Common myeloid progenitor, CD34-positive (primary cell): ENCODE measurements around the gene CACNA2D3.

Source experiments
- CTCF ChIA-PET: fragments of 350-600 bp; sonication (Branson Sonifier 250); formaldehyde crosslinking; loops from one replicate; lab custom pipeline; 2021; ENCODE audit warnings: antibody characterized with exemption; lab: Charles Lee
- POLR2A ChIA-PET: fragments of 350-600 bp; sonication (Branson Sonifier 250); formaldehyde crosslinking; loops from one replicate; lab custom pipeline; 2021; ENCODE audit warnings: antibody characterized with exemption; lab: Charles Lee
- DNase-seq, 3 donors: peaks; one replicate each; pipeline versions ENCODE4 v3.0.0 to v3.0.0-alpha.2; 2013
- H3K27ac ChIP-seq, 2 experiments: 1 replicate in 1 of 2; 2 replicates in 1 of 2; pipeline ENCODE4 v1.7.0; 2013; ENCODE audit warnings: inconsistent platforms in 2 of 2, low read length in 2 of 2, mild to moderate bottlenecking in 2 of 2, low read depth in 1 of 2, moderate library complexity in 1 of 2; ENCODE audit not compliant: severe bottlenecking in 2 of 2, insufficient read depth in 1 of 2, poor library complexity in 1 of 2
- H3K27me3 ChIP-seq, 5 experiments: replicated peaks in 2 of 5; 1 replicate in 3 of 5; 2 replicates in 2 of 5; pipeline versions ENCODE4 v1.6.1 to v1.7.0; 2013; ENCODE audit warnings: low read length in 4 of 5, mild to moderate bottlenecking in 2 of 5, moderate library complexity in 2 of 5, inconsistent platforms in 1 of 5; ENCODE audit not compliant: insufficient read depth in 5 of 5, control insufficient read depth in 4 of 5
- H3K36me3 ChIP-seq, 4 experiments: 1 replicate in 2 of 4; 2 replicates in 2 of 4; pipeline versions ENCODE4 v1.6.1 to v1.7.0; 2013; ENCODE audit warnings: low read length in 3 of 4, control low read depth in 1 of 4, mild to moderate bottlenecking in 1 of 4; ENCODE audit not compliant: control insufficient read depth in 4 of 4, insufficient read depth in 4 of 4
- H3K4me1 ChIP-seq, 4 experiments: 1 replicate in 3 of 4; 2 replicates in 1 of 4; pipeline versions ENCODE4 v1.6.1 to v1.7.1; 2013; ENCODE audit warnings: low read length in 3 of 4, mild to moderate bottlenecking in 3 of 4, control low read depth in 1 of 4, inconsistent platforms in 1 of 4, moderate library complexity in 1 of 4; ENCODE audit not compliant: control insufficient read depth in 4 of 4, insufficient read depth in 4 of 4; ENCODE audit errors: control extremely low read depth in 1 of 4
- H3K4me3 ChIP-seq, 7 experiments: 1 replicate in 4 of 7; 2 replicates in 3 of 7; pipeline versions ENCODE4 v1.5.1 to v1.7.0; 2013; ENCODE audit warnings: mild to moderate bottlenecking in 7 of 7, low read length in 6 of 7, moderate library complexity in 6 of 7, inconsistent platforms in 2 of 7, low read depth in 2 of 7, control low read depth in 1 of 7; ENCODE audit not compliant: insufficient read depth in 4 of 7, control insufficient read depth in 1 of 7; ENCODE audit errors: extremely low read depth in 1 of 7
- H3K9me3 ChIP-seq, 5 experiments: 1 replicate in 4 of 5; 2 replicates in 1 of 5; pipeline versions ENCODE4 v1.6.1 to v1.7.1; 2013; ENCODE audit warnings: low read length in 4 of 5, mild to moderate bottlenecking in 2 of 5, inconsistent platforms in 1 of 5, low read depth in 1 of 5, moderate library complexity in 1 of 5; ENCODE audit not compliant: control insufficient read depth in 4 of 5, insufficient read depth in 2 of 5; ENCODE audit errors: control extremely low read depth in 1 of 5
- WGBS: methylation state at CpG from one replicate; pipeline ENCODE4 v1.1.5; 2013; ENCODE audit not compliant: insufficient coverage; 5-methylcytosine and 5-hydroxymethylcytosine counted together

Gene CACNA2D3

DNA sequence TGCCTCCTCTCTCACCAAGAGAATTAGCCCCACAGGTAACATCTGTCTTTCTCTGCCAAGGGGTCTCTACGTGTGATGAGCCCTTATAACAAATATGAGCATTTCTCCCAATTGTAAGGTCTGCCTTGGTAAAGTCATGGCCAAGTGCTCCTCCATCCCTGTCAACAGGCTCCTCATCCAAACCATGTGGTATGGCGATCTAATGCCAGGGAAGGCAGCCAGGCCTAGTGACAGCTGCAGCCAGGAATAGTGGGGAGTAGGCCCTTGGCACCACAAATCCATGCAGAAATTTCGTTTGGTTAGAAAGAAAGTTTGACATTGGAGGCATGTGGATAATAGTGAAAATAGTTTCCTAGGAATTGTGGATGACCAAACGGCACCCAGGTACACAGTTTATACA is 810.3 kb downstream of the CACNA2D3 start:
- ChIA-PET POLR2A (no interaction called here), CTCF (no interaction called here)
- 100% methylated on average over 3 of the region's 4 CpGs for WGBS

DNA sequence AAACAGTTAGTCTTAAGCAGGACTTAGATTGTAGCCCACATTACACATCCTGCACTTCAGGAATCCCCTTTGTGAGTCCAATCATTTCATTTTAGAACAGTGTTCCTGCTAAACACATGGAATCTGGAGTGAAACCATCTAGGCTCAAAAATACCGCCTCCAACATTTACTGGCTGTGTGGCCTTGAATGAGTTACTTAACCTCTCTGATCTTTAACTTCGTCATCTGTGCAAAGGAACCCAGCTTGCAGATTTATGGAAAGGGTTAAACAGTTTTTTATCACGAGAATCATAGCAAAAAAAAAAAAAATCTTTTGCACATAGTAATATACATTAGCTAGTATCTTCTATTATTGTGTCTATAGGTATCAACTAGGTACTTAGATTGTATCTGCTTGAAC is 813.5 kb downstream of the CACNA2D3 start:
- Histone ChIP-seq H3K9me3 (no peaks in the 10 kb centered on the region), H3K36me3 (no peaks in the 10 kb centered on the region), H3K4me1 (no peaks in the 10 kb centered on the region), H3K27me3 (peaks cover 0 to 5% (median 0%) of the 10 kb centered on the region in 5 experiments), H3K27ac (no peak overlapping the region), H3K4me3 (no peak overlapping the region)
- DNase-seq, result no peak
- POLR2A ChIA-PET, result interaction anchor here (0.6 kb wide), 1 partner anchor 452 kb away, joined by 5 read pairs; no protein-coding TSS in a partner anchor
- WGBS, result 100% methylated on average over 2 of the region's 3 CpGs
- CTCF ChIA-PET, result interaction anchor here (0.6 kb wide), 1 partner anchor 485 kb away, joined by 3 read pairs; no protein-coding TSS in a partner anchor

More for the DNA sequence above, 810.3 kb downstream of the CACNA2D3 start:
- Histone ChIP-seq H3K4me3 (no peak overlapping the region), H3K27me3 (peaks cover 0 to under 1% (median 0%) of the 10 kb centered on the region in 5 experiments), H3K4me1 (no peaks in the 10 kb centered on the region), H3K36me3 (no peaks in the 10 kb centered on the region), H3K27ac (no peak overlapping the region), H3K9me3 (no peaks in the 10 kb centered on the region)
- no peak for DNase-seq

GRCh38 chr3:54936561-54936960 is 814.2 kb downstream of the CACNA2D3 start:
- ChIA-PET POLR2A (no interaction called here), CTCF (no interaction called here)
- Histone ChIP-seq H3K27ac (no peak overlapping the region), H3K9me3 (no peaks in the 10 kb centered on the region), H3K36me3 (no peaks in the 10 kb centered on the region), H3K4me1 (no peaks in the 10 kb centered on the region), H3K4me3 (no peak overlapping the region), H3K27me3 (peaks cover 0 to 5% (median 0%) of the 10 kb centered on the region in 5 experiments)
- WGBS, result 89% methylated on average over 5 of the region's 5 CpGs
- DNase-seq, result no peak

GRCh38 chr3:54939557-54940300 is 817.4 kb downstream of the CACNA2D3 start:
- H3K4me3 ChIP-seq, result no peak overlapping the region
- DNase-seq, result no peak
- peaks cover 0 to 5% (median 0%) of the 10 kb centered on the region in 5 experiments for H3K27me3 ChIP-seq
- WGBS, result 73% methylated on average over 6 of the region's 6 CpGs
- H3K27ac ChIP-seq, result no peak overlapping the region
- ChIA-PET CTCF (interaction anchor here (0.9 kb wide), 1 partner anchor 8 kb away, joined by 3 read pairs; no protein-coding TSS in a partner anchor), POLR2A (no interaction called here)
- no peaks in the 10 kb centered on the region for H3K9me3 ChIP-seq
- H3K4me1 ChIP-seq, result no peaks in the 10 kb centered on the region
- no peaks in the 10 kb centered on the region for H3K36me3 ChIP-seq

GRCh38 chr3:54940971-54941370 is 818.6 kb downstream of the CACNA2D3 start:
- 100% methylated on average over 2 of the region's 2 CpGs for WGBS
- ChIA-PET CTCF (no interaction called here), POLR2A (no interaction called here)
- no peak overlapping the region for H3K27ac ChIP-seq
- H3K27me3 ChIP-seq, result peaks cover 0 to 5% (median 0%) of the 10 kb centered on the region in 5 experiments
- no peaks in the 10 kb centered on the region for H3K36me3 ChIP-seq
- DNase-seq, result no peak
- no peak overlapping the region for H3K4me3 ChIP-seq
- no peaks in the 10 kb centered on the region for H3K4me1 ChIP-seq
- no peaks in the 10 kb centered on the region for H3K9me3 ChIP-seq

GRCh38 chr3:54941690-54942362 is 819.5 kb downstream of the CACNA2D3 start:
- DNase-seq, result no peak

DNA sequence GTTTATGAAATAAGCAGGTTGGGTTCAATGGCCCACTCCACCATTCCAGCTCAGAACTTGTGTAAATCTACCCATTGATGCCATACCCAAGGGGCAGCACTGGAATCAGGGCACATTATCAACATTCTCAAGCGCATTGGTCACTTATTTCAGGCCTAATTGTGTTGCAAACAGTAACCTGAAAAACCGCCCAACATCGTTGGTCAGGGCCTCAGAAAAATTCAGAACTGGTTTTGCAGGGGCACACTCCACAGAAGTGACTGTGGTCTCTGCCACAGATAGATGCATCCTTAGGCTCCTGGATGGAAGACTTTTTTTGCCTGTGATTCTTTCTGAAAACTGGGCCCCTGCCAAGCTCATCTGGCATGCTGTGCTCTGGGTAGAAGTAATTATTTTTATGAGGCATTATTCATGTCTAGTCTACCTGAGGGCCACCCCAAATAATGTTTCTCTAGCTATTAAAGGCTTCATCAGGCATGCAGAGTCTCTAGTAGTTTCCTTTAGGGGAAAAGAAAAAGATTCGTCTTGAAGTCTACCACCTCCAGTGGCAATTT is 827.2 kb downstream of the CACNA2D3 start:
- no peak overlapping the region for H3K27ac ChIP-seq
- WGBS, result 93% methylated on average over 3 of the region's 4 CpGs
- ChIA-PET POLR2A (no interaction called here), CTCF (no interaction called here)
- H3K4me1 ChIP-seq, result no peaks in the 10 kb centered on the region
- H3K27me3 ChIP-seq, result no peaks in the 10 kb centered on the region
- DNase-seq, result no peak
- no peak overlapping the region for H3K4me3 ChIP-seq
- no peaks in the 10 kb centered on the region for H3K36me3 ChIP-seq
- no peaks in the 10 kb centered on the region for H3K9me3 ChIP-seq

More at GRCh38 chr3:54941690-54942362, 819.5 kb downstream of the CACNA2D3 start:
- peaks cover 0 to 5% (median 0%) of the 10 kb centered on the region in 5 experiments for H3K27me3 ChIP-seq
- no peak overlapping the region for H3K27ac ChIP-seq
- no peaks in the 10 kb centered on the region for H3K9me3 ChIP-seq
- no peaks in the 10 kb centered on the region for H3K4me1 ChIP-seq
- no peak overlapping the region for H3K4me3 ChIP-seq
- ChIA-PET POLR2A (no interaction called here), CTCF (no interaction called here)
- no peaks in the 10 kb centered on the region for H3K36me3 ChIP-seq
- 98% methylated on average over 6 of the region's 7 CpGs for WGBS
